NCI-H2107 (cell line): ENCODE results near the gene CHMP6.
"Not testable (repeated sequence)": the region's sequence is repeated elsewhere in the genome, so short reads cannot be mapped to it uniquely, and the experiment has no call there.

Experiments
- DNase-seq: peaks from one replicate; lab custom pipeline; 2025; lab: John Stamatoyannopoulos, UW

CHMP6 gene

GRCh38 chr17:81011951-81012350 lies 20.3 kb downstream of the CHMP6 start:
- DNase-seq: no peak

- no peak for DNase-seq
Observed at GRCh38 chr17:81012574-81013447, 21.2 kb downstream of the CHMP6 start.

- no peak for DNase-seq
Observed at GRCh38 chr17:81013642-81014041, 22.0 kb downstream of the CHMP6 start.

- no peak for DNase-seq
Observed at GRCh38 chr17:81015136-81015535, 23.5 kb downstream of the CHMP6 start.

GRCh38 chr17:81016575-81016974 lies 24.9 kb downstream of the CHMP6 start:
- no peak for DNase-seq

GRCh38 chr17:81017330-81017729 lies 25.7 kb downstream of the CHMP6 start:
- DNase-seq: not testable (repeated sequence)

GRCh38 chr17:81018044-81018802 lies 26.6 kb downstream of the CHMP6 start:
- DNase-seq: peak; percentile 36

GRCh38 chr17:81019563-81020442 lies 28.2 kb downstream of the CHMP6 start:
- DNase-seq: no peak

GRCh38 chr17:81020443-81020766 lies 28.8 kb downstream of the CHMP6 start:
- no peak for DNase-seq

- no peak for DNase-seq
Observed at GRCh38 chr17:81020767-81021497, 29.3 kb downstream of the CHMP6 start.

- DNase-seq: no peak
Observed at GRCh38 chr17:81021531-81022343, 30.1 kb downstream of the CHMP6 start.

GRCh38 chr17:81022344-81022676 lies 30.7 kb downstream of the CHMP6 start:
- DNase-seq: no peak

GRCh38 chr17:81025065-81025740 lies 33.6 kb downstream of the CHMP6 start:
- DNase-seq: no peak

GRCh38 chr17:81025741-81026129 lies 34.1 kb downstream of the CHMP6 start:
- no peak for DNase-seq

GRCh38 chr17:81026266-81027036 lies 34.8 kb downstream of the CHMP6 start:
- no peak for DNase-seq

GRCh38 chr17:81027038-81027437 lies 35.4 kb downstream of the CHMP6 start:
- no peak for DNase-seq

- no peak for DNase-seq
Observed at GRCh38 chr17:81027591-81028505, 36.2 kb downstream of the CHMP6 start.

GRCh38 chr17:81028506-81028858 lies 36.8 kb downstream of the CHMP6 start:
- DNase-seq: no peak

- no peak for DNase-seq
Observed at GRCh38 chr17:81029859-81030258, 38.2 kb downstream of the CHMP6 start.
